Measurements from ENCODE around the gene WDR20. TPM values are rescaled to one million over a fixed set of nuclear protein-coding genes. Genes with fewer than 3 reads are reported as not detected.
"Not testable (repeated sequence)": the region's sequence is repeated elsewhere in the genome, so short reads cannot be mapped to it uniquely, and the experiment has no call there.

The WDR20 gene
- total RNA-seq, 4 donors from 2014 or later: 27.3 to 39.4 (median 33.0) TPM

DNA sequence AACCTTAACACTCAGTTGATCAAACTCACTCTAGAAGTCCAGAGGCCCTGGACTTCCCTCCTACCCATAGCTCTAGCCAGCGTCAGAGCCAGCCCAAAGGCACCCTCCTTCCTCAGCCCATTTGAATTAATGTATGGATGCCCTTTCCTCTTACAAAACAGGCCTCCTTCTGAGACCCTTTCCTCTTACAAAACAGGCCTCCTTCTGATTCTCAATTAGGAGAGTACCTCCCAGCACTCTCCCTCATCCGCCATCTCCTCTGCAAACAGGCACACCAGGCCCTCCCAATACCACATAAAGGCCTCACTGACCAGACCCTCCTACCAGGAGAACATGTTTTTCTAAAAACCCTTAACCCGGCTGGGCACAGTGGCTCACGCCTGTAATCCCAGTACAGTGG lies 99.5 kb downstream of the WDR20 start:
- Histone ChIP-seq H3K4me3 (no peak overlapping the region), H3K36me3 (no peaks in the 10 kb centered on the region), H3K9me3 (no peaks in the 10 kb centered on the region), H3K27ac (no peak overlapping the region), H3K27me3 (no peaks in the 10 kb centered on the region), H3K4me1 (no peaks in the 10 kb centered on the region)
- 97% methylated on average over 4 of the region's 4 CpGs for WGBS
- TF ChIP-seq, protein P1, sequence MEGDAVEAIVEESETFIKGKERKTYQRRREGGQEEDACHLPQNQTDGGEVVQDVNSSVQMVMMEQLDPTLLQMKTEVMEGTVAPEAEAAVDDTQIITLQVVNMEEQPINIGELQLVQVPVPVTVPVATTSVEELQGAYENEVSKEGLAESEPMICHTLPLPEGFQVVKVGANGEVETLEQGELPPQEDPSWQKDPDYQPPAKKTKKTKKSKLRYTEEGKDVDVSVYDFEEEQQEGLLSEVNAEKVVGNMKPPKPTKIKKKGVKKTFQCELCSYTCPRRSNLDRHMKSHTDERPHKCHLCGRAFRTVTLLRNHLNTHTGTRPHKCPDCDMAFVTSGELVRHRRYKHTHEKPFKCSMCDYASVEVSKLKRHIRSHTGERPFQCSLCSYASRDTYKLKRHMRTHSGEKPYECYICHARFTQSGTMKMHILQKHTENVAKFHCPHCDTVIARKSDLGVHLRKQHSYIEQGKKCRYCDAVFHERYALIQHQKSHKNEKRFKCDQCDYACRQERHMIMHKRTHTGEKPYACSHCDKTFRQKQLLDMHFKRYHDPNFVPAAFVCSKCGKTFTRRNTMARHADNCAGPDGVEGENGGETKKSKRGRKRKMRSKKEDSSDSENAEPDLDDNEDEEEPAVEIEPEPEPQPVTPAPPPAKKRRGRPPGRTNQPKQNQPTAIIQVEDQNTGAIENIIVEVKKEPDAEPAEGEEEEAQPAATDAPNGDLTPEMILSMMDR (IDR thresholded peaks at IDR 0.05): no peak
- no peak for TF ChIP-seq POLR2AphosphoS5 (IDR thresholded peaks at IDR 0.05)
- TF ChIP-seq EP300 (IDR thresholded peaks at IDR 0.05): no peak
- no peak for TF ChIP-seq POLR2A (IDR thresholded peaks at IDR 0.05)
- DNase-seq (ENCODE audit: low spot score in 2 of 2): no peak

DNA sequence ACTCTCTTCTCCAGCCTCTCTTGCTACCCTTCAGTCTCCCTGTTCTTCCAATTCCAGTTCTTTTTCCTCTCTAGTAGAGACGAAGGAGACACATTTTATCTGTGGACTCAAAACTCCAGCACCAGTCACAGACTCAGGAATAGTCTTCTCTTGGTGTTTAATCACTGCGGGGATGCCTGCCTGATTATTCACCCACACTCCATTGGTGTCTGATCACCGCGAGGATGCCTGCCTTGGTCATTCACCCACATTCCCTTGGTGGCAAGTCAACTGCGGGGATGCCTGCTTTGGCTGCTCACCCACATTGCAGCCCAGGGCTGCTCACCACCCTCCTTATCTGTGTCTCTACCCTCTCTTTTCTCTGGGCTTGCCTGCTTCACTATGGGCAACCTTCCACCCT lies 100.8 kb downstream of the WDR20 start:
- WGBS: 95% methylated on average over 5 of the region's 5 CpGs
- not testable (repeated sequence) for H3K9me3 ChIP-seq; DNase-seq (ENCODE audit: low spot score in 2 of 2); H3K27ac ChIP-seq; H3K27me3 ChIP-seq; H3K4me1 ChIP-seq; H3K4me3 ChIP-seq; H3K36me3 ChIP-seq

DNA sequence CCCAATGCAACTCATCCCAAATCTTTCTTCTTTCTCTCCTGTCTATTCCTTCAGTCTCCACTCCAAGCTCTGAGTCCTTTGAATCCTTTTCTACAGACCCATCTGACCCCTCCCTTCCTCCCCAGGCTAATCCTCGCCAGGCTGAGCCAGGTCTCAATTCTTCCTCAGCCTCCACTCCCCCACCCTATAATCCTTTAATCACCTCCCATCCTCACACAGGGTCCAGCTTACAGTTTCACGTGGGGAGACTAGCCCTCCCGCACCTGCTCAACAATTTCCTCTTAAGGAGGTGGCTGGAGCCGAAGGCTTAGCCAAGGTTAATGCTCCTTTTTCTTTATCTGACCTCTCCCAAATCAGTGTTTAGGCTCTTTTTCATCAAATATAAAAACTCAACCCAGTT lies 101.5 kb downstream of the WDR20 start:
- H3K9me3 ChIP-seq: no peaks in the 10 kb centered on the region
- DNase-seq (ENCODE audit: low spot score in 2 of 2): no peak
- TF ChIP-seq POLR2A (IDR thresholded peaks at IDR 0.05): no peak
- TF ChIP-seq EP300 (IDR thresholded peaks at IDR 0.05): no peak
- TF ChIP-seq POLR2AphosphoS5 (IDR thresholded peaks at IDR 0.05): no peak
- TF ChIP-seq, protein P1 (IDR thresholded peaks at IDR 0.05): no peak
- WGBS: 90% methylated on average over 4 of the region's 4 CpGs
- no peaks in the 10 kb centered on the region for H3K27me3 ChIP-seq
- H3K27ac ChIP-seq: no peak overlapping the region
- no peaks in the 10 kb centered on the region for H3K4me1 ChIP-seq
- H3K36me3 ChIP-seq: no peaks in the 10 kb centered on the region
- no peak overlapping the region for H3K4me3 ChIP-seq

DNA sequence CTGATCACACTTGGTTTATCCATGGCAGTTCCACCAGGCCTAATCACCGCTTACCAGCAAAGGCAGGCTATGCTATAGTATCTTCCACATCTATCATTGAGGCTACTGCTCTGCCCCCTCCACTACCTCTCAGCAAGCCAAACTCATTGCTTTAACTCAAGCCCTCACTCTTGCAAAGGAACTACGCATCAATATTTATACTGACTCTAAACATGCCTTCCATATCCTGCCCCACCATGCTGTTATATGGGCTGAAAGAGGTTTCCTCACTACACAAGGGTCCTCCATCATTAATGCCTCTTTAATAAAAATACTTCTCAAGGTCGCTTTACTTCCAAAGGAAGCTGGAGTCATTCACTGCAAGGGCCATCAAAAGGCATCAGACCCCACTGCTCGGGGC lies 104.1 kb downstream of the WDR20 start:
- H3K36me3 ChIP-seq, H3K4me1 ChIP-seq, H3K27me3 ChIP-seq, H3K9me3 ChIP-seq, H3K27ac ChIP-seq, H3K4me3 ChIP-seq: not testable (repeated sequence)
- peak in 1 of 2 donors; percentile 9 for DNase-seq (ENCODE audit: low spot score in 2 of 2)
- 96% methylated on average over 4 of the region's 4 CpGs for WGBS

DNA sequence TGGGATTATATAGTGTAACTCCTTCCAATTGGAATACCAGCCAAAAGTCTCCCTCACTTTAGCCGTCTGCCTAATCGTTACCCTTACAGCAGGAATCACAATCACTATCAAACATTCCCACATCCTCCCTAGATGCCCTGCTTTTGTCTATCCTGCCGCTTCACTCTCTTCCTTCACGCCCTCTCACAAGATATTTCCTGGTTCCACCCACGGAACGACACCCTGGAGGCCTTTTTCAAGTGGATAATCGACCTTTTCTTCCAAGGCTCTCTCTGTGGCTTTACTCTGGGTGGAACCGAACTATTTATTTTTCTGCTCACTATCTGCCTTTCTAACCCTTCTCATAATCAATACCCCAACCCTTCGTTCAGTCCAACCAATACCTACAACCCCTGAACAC lies 106.4 kb downstream of the WDR20 start:
- peaks cover 3% of the 10 kb centered on the region for H3K36me3 ChIP-seq
- 45% methylated on average over 9 of the region's 9 CpGs for WGBS
- TF ChIP-seq POLR2AphosphoS5 (IDR thresholded peaks at IDR 0.05): no peak
- TF ChIP-seq, protein P1 (IDR thresholded peaks at IDR 0.05): no peak
- TF ChIP-seq EP300 (IDR thresholded peaks at IDR 0.05): no peak
- no peak for DNase-seq (ENCODE audit: low spot score in 2 of 2)
- H3K27ac ChIP-seq: no peak overlapping the region
- H3K27me3 ChIP-seq: no peaks in the 10 kb centered on the region
- no peaks in the 10 kb centered on the region for H3K4me1 ChIP-seq
- H3K4me3 ChIP-seq: no peak overlapping the region
- no peaks in the 10 kb centered on the region for H3K9me3 ChIP-seq

DNA sequence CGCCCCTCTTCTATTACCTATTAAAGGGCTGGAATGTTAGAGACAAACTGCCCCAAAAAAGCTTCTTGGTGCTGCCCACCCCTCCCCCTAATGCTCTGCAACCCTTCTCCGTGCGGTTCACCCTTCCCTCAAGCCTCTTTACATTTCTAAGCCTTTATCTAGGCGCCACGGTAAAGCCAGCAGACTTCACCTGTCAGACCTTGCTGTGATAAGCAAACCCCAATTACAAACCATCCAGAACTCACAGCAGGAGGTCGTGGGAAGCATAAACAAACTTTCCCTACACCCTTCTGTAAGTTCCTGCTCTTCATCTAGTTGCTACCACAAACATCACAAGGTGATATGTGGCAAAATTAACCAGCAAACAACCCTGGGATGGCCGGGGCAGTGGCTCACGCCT lies 108.4 kb downstream of the WDR20 start:
- H3K36me3 ChIP-seq: peaks cover 3% of the 10 kb centered on the region
- TF ChIP-seq EP300 (IDR thresholded peaks at IDR 0.05) (no peak), POLR2AphosphoS5 (IDR thresholded peaks at IDR 0.05) (no peak), POLR2A (IDR thresholded peaks at IDR 0.05) (no peak)
- TF ChIP-seq, protein P1 (IDR thresholded peaks at IDR 0.05): no peak
- WGBS: 86% methylated on average over 8 of the region's 8 CpGs
- no peaks in the 10 kb centered on the region for H3K4me1 ChIP-seq
- H3K4me3 ChIP-seq: no peak overlapping the region
- H3K27ac ChIP-seq: no peak overlapping the region
- DNase-seq (ENCODE audit: low spot score in 2 of 2): peak in 1 of 2 donors; percentile 18
- no peaks in the 10 kb centered on the region for H3K9me3 ChIP-seq
- no peaks in the 10 kb centered on the region for H3K27me3 ChIP-seq

Measured in suprapubic skin (tissue), 4 donors.